ENCODE measurements around the gene UACA. TPM values are rescaled to one million over a fixed set of nuclear protein-coding genes. Genes with fewer than 3 reads are reported as not detected.

UACA gene
- total RNA-seq, 1 donor from 2014 or later, result 35.7 TPM

- peaks cover 25% of the 10 kb centered on the region for H3K27me3 ChIP-seq (ENCODE audit: low read depth)
These were observed 25.9 kb upstream of the UACA start for GRCh38 chr15:70789213-70789612.

GRCh38 chr15:70788114-70789049 is 25.0 kb upstream of the UACA start:
- no peak for TF ChIP-seq CTCF (IDR thresholded peaks at IDR 0.05)
- Histone ChIP-seq H3K4me3 (no peak overlapping the region), H3K4me1 (no peaks in the 10 kb centered on the region), H3K27me3 (ENCODE audit: low read depth) (peaks cover 25% of the 10 kb centered on the region), H3K9me3 (no peaks in the 10 kb centered on the region), H3K36me3 (no peaks in the 10 kb centered on the region), H3K27ac (no peak overlapping the region)
- DNase-seq (no peak), ATAC-seq (no peak)
- intact Hi-C loops (cut with DNase I), result no loop called here

More at GRCh38 chr15:70789213-70789612, 25.9 kb upstream of the UACA start:
- Histone ChIP-seq H3K27ac (no peak overlapping the region), H3K36me3 (no peaks in the 10 kb centered on the region), H3K4me1 (no peaks in the 10 kb centered on the region), H3K9me3 (no peaks in the 10 kb centered on the region), H3K4me3 (no peak overlapping the region)
- intact Hi-C loops (cut with DNase I), result no loop called here
- DNase-seq (no peak), ATAC-seq (no peak)
- no peak for TF ChIP-seq CTCF (IDR thresholded peaks at IDR 0.05)

GRCh38 chr15:70786996-70787395 is 23.6 kb upstream of the UACA start:
- TF ChIP-seq CTCF (IDR thresholded peaks at IDR 0.05), result no peak
- no peaks in the 10 kb centered on the region for H3K36me3 ChIP-seq
- intact Hi-C loops (cut with DNase I), result no loop called here
- ATAC-seq, result no peak
- no peak for DNase-seq
- no peak overlapping the region for H3K27ac ChIP-seq
- no peak overlapping the region for H3K4me3 ChIP-seq
- H3K9me3 ChIP-seq, result no peaks in the 10 kb centered on the region
- H3K27me3 ChIP-seq (ENCODE audit: low read depth), result peaks cover 22% of the 10 kb centered on the region
- H3K4me1 ChIP-seq, result no peaks in the 10 kb centered on the region

GRCh38 chr15:70783610-70784022 is 20.3 kb upstream of the UACA start:
- no peak overlapping the region for H3K4me3 ChIP-seq
- no peaks in the 10 kb centered on the region for H3K9me3 ChIP-seq
- no peak for DNase-seq
- TF ChIP-seq CTCF (IDR thresholded peaks at IDR 0.05), result no peak
- H3K27me3 ChIP-seq (ENCODE audit: low read depth), result peaks cover 6% of the 10 kb centered on the region
- no peak overlapping the region for H3K27ac ChIP-seq
- H3K4me1 ChIP-seq, result no peaks in the 10 kb centered on the region
- no peaks in the 10 kb centered on the region for H3K36me3 ChIP-seq
- intact Hi-C loops (cut with DNase I), result no loop called here
- ATAC-seq, result no peak

GRCh38 chr15:70783041-70783440 is 19.7 kb upstream of the UACA start:
- H3K27ac ChIP-seq, result no peak overlapping the region

More at GRCh38 chr15:70783041-70783440, 19.7 kb upstream of the UACA start:
- ATAC-seq (no peak), DNase-seq (no peak)
- Histone ChIP-seq H3K4me1 (no peaks in the 10 kb centered on the region), H3K4me3 (no peak overlapping the region), H3K9me3 (no peaks in the 10 kb centered on the region), H3K36me3 (no peaks in the 10 kb centered on the region), H3K27me3 (ENCODE audit: low read depth) (peaks cover 6% of the 10 kb centered on the region)
- intact Hi-C loops (cut with DNase I), result no loop called here
- TF ChIP-seq CTCF (IDR thresholded peaks at IDR 0.05), result no peak
